ENCODE results near the gene SLC4A1AP.
A peak's percentile ranks its signal among the peaks of the same experiment; 100 is the strongest.

Gene SLC4A1AP

DNA sequence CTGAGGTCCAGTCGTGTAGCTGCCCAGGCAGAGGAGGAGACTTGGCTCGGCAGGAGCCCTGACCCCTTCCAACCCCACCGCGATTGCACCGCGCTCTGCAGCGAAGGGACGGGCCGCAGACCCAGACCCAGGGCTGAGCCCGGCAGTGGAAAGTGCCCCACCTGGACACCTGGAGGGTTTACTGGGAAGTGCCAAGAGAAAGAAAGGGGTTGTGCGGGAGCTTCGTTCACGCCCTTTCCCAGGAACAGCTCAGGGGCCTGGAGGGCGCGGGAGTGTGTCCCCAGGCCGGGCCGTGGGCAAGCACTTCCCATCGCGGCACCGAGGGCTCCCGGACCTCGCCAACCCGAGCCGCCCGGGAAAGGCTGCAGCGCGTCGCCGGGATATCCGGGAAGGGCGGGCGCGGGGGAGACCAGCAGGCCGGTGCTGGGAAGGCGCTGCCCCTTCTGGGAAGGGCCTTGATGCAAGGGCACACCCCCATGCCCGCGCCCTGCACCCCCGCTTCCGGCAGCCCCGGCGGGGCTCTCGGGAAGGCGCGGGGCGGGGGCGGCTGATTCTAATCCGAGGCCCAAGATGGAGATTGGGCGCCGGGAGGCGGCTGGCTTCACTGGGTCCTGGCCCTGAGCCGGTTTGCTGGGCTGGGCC, 71.7 kb downstream of the SLC4A1AP start:
- DNase-seq (ENCODE audit: low read depth in 2 of 2) = peak; percentile 62 to 93
- TF ChIP-seq, protein P1, sequence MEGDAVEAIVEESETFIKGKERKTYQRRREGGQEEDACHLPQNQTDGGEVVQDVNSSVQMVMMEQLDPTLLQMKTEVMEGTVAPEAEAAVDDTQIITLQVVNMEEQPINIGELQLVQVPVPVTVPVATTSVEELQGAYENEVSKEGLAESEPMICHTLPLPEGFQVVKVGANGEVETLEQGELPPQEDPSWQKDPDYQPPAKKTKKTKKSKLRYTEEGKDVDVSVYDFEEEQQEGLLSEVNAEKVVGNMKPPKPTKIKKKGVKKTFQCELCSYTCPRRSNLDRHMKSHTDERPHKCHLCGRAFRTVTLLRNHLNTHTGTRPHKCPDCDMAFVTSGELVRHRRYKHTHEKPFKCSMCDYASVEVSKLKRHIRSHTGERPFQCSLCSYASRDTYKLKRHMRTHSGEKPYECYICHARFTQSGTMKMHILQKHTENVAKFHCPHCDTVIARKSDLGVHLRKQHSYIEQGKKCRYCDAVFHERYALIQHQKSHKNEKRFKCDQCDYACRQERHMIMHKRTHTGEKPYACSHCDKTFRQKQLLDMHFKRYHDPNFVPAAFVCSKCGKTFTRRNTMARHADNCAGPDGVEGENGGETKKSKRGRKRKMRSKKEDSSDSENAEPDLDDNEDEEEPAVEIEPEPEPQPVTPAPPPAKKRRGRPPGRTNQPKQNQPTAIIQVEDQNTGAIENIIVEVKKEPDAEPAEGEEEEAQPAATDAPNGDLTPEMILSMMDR (IDR thresholded peaks at IDR 0.05; ENCODE audit: low read depth, low read length) = no peak
- peak overlapping the region; percentile 14 to 22 for H3K4me3 ChIP-seq (replicated peaks in 1 of 2; ENCODE audit: low read depth in 2 of 2, low read length in 2 of 2)

DNA sequence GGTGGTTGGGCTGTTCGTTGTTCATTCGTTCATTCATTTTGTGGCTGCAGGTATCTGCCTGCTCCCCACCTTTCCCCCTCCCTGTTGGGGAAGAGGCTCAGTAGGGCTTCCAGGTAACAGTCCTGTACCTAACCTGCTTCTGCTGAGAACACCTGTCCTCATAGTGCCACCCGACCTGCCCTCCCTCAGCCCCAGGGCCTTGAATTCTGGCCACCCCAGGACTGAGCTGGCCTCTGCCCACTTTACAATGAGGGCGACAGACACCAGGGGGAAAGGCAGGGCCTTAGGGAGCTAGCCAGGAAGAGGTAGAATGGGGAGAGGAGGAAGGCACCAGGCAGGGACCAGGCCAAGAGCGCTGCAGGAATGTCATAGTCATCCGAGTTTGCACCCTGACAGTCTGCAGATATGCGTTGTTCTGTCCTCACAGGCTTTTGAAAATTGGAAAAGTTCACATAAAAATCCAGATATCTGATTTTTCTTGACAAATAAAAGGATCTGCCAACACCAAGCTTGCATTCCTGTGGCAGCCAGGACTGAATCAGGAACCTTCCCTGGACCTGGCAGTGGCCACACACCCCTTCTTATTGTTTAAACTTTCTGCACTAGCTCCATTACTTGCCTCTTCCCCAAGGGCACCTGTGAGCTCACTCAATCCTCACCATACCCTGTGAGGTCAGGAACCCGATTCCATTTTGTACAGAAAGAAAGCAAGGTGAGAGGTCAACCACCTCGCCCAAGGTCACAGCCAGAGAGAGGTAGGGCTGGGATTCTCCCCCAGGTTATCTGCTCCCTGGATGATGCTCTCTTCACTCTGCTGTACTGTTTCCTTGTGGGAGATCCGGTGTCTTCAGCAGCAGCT, 72.6 kb downstream of the SLC4A1AP start:
- H3K4me3 ChIP-seq (replicated peaks in 1 of 2; ENCODE audit: low read depth in 2 of 2, low read length in 2 of 2) = no peak overlapping the region
- TF ChIP-seq, protein P1 (IDR thresholded peaks at IDR 0.05; ENCODE audit: low read depth, low read length) = no peak
- DNase-seq (ENCODE audit: low read depth in 2 of 2) = peak in 1 of 2 donors; percentile 43

DNA sequence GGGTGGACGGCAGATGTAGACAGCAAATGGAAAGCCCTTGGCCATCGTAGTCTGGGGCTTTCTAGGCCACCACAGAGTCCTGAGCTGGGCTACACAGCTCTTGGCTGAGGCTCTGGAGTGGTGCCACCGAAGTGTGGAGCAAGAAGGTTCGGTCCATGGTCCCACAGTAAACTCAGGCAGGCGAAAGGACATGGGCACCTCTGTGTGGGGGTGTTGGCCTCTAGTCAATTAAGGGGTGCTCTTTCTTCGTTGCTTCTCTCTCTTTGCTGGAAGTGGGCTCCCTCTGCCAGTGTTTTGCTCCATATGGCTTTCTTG, 73.2 kb downstream of the SLC4A1AP start:
- H3K4me3 ChIP-seq (replicated peaks in 1 of 2; ENCODE audit: low read depth in 2 of 2, low read length in 2 of 2) = no peak overlapping the region
- DNase-seq (ENCODE audit: low read depth in 2 of 2) = no peak
- TF ChIP-seq, protein P1 (IDR thresholded peaks at IDR 0.05; ENCODE audit: low read depth, low read length) = no peak

DNA sequence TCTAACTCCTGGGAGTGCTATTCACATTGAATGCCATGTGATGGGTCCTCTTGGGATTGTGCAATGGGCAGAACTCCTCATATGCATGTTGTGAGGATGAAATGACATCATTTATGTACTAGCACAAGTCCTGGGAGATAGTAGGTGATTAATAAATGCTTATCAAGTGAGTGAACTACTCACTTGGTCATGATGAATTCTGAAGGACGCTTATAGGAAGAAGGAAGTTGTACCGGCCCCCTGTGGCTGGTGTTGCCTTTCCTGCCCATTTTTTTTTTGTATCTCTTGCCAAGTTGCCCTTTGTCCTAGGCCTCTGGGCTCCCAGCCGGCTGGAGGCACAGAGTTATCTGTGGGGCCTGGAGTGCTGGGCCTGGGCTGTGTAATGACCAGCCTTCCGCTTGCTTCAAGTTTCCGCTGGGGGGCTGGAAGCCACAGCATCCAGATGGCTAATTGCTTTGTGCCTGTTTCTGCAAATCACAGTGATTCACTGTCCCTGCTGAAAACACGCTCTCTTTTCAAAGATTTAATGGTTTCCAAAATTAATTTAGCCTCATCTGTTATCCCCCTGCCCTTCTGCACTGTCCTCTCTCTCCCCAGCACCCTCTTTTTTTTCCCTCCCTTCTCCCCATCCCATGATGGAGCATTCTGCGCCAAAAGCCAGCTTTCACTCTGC, 74.1 kb downstream of the SLC4A1AP start:
- peak; percentile 96 to 97 for DNase-seq (ENCODE audit: low read depth in 2 of 2)
- H3K4me3 ChIP-seq (replicated peaks in 1 of 2; ENCODE audit: low read depth in 2 of 2, low read length in 2 of 2) = no peak overlapping the region
- TF ChIP-seq, protein P1 (IDR thresholded peaks at IDR 0.05; ENCODE audit: low read depth, low read length) = peak; percentile 21

DNA sequence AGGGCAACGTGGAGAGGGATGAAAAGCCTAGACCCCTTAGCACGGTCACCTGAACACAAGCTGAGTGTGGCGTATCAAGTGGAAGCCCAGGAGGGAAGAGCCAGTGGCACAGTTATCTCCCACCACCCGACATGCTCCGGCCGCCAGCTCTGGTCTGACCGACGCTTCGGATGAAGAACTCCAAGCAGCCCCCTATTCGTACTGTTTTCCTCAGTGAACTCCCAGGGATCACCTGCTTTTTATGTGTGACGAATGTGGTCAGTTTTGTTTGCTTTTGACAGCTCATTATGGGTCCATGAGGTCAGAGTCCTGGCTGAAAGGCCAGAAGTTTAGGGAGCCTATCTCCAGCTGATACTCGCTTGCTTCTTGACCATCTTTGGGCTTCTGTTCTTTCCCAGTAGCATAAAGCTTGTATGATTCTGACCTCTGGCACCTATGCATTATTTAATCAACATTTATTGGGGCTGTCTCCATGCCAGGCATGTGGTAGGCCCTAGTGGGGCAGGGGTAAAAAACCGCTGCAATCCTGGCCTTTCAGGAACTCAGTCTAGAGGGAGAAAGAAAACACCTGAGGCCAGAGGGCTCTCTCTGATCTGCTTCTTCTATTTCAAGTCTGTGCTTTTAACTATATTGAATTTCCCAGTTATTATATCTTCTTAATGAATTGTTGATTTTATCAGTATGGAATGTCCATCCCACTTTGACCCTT, 74.8 kb downstream of the SLC4A1AP start:
- TF ChIP-seq, protein P1 (IDR thresholded peaks at IDR 0.05; ENCODE audit: low read depth, low read length) = no peak
- DNase-seq (ENCODE audit: low read depth in 2 of 2) = no peak
- no peak overlapping the region for H3K4me3 ChIP-seq (replicated peaks in 1 of 2; ENCODE audit: low read depth in 2 of 2, low read length in 2 of 2)

DNA sequence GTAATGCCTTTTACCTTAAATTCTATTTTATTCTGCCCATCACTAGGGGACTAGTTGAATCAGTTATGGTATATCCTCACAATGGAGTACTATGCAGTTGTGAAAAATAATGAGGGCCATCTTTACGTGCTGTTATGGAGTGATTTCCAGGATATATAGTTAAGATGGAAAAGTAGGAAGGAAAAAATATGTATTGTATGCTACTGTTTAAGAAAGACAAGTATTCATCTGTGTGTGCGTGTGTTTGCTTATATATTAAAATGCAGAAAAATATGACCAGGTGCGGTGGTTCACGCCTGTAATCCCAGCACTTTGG, 75.3 kb downstream of the SLC4A1AP start:
- H3K4me3 ChIP-seq (replicated peaks in 1 of 2; ENCODE audit: low read depth in 2 of 2, low read length in 2 of 2) = no peak overlapping the region
- DNase-seq (ENCODE audit: low read depth in 2 of 2) = no peak
- TF ChIP-seq, protein P1 (IDR thresholded peaks at IDR 0.05; ENCODE audit: low read depth, low read length) = no peak
